Breast epithelium (tissue), 4 donors: ENCODE measurements around the gene LRRC61. TPM values are rescaled to one million over a fixed set of nuclear protein-coding genes. Genes with fewer than 3 reads are reported as not detected.

ENCODE experiments used
- DNase-seq, 2 donors: peaks; one replicate each; pipeline ENCODE4 v3.0.0-alpha.2; 2019; ENCODE audit warnings: low spot score in 2 of 2
- H3K27ac ChIP-seq, 2 donors: fragments of 200-600 bp; sonication (generic) in 1 of 2; one replicate each; pipeline ENCODE4 v1.5.1; 2016 to 2019; ENCODE audit warnings: mild to moderate bottlenecking in 1 of 2
- H3K27me3 ChIP-seq, 2 donors: fragments of 200-600 bp; sonication (generic) in 1 of 2; one replicate each; pipeline versions ENCODE4 v1.5.1 to v1.6.0; 2017 to 2019; ENCODE audit warnings: control low read depth in 1 of 2, mild to moderate bottlenecking in 1 of 2
- H3K36me3 ChIP-seq: fragments of 200-600 bp; one replicate; pipeline ENCODE4 v1.5.1; 2019
- H3K4me1 ChIP-seq, 2 donors: fragments of 200-600 bp; sonication (generic); one replicate each; pipeline ENCODE4 v1.5.1; 2016 to 2019; ENCODE audit warnings: control low read depth in 1 of 2
- H3K4me3 ChIP-seq, 3 donors: fragments of 200-600 bp; sonication (generic); 1 replicate in 2 of 3; 2 replicates in 1 of 3; pipeline ENCODE4 v1.5.1; 2016 to 2019; ENCODE audit warnings: mild to moderate bottlenecking in 3 of 3, moderate library complexity in 2 of 3
- H3K9me3 ChIP-seq, 2 donors: fragments of 200-600 bp; sonication (generic) in 1 of 2; one replicate each; pipeline ENCODE4 v1.5.1; 2016 to 2019; ENCODE audit warnings: control low read depth in 1 of 2
- CTCF ChIP-seq, 3 donors: fragments of 450-650 bp; IDR thresholded peaks; one replicate each; pipeline ENCODE4 v1.5.1; 2016 to 2017; ENCODE audit warnings: antibody characterized with exemption in 3 of 3, mild to moderate bottlenecking in 3 of 3, moderate library complexity in 3 of 3
- POLR2A ChIP-seq: fragments of 450-650 bp; IDR thresholded peaks from one replicate; pipeline ENCODE4 v1.6.1; 2016; ENCODE audit warnings: antibody characterized with exemption, mild to moderate bottlenecking, moderate library complexity
- POLR2AphosphoS5 ChIP-seq, 3 donors: sonication (generic); formaldehyde crosslinking; IDR thresholded peaks; one replicate each; pipeline ENCODE4 v1.6.1; 2017; ENCODE audit warnings: antibody characterized with exemption in 3 of 3
- intact Hi-C: fragments of 100-400 bp; cut with DNase I; formaldehyde crosslinking; loops from one replicate; pipeline ENCODE4 v1.15.1; 2023; ENCODE audit warnings: low total_unique reads
- total RNA-seq, 3 donors: library from RNA; depleted of rRNA; stranded (reverse); fragments of >200 nt; gene quantifications; one replicate each; pipeline ENCODE4 v1.1.0, GENCODE V29; 2016

Gene LRRC61
- total RNA-seq, 3 donors from 2014 or later = 8.0 to 23.4 (median 15.4) TPM

GRCh38 chr7:150338166-150338829 lies 15.1 kb downstream of the LRRC61 start:
- Histone ChIP-seq H3K9me3 (no peaks in the 10 kb centered on the region), H3K27me3 (no peaks in the 10 kb centered on the region), H3K27ac (no peak overlapping the region), H3K36me3 (no peaks in the 10 kb centered on the region), H3K4me1 (peaks cover 0 to 21% of the 10 kb centered on the region in 2 donors), H3K4me3 (no peak overlapping the region)
- DNase-seq = no peak
- TF ChIP-seq POLR2A = no peak
- no peak for TF ChIP-seq POLR2AphosphoS5 (IDR thresholded peaks at IDR 0.05)
- no peak for TF ChIP-seq CTCF (IDR thresholded peaks at IDR 0.05)
- intact Hi-C loops = no loop called here

- peak overlapping the region in 2 of 3 donors; percentile 63 to 81 for H3K4me3 ChIP-seq
- no peak for DNase-seq
Observed at GRCh38 chr7:150339409-150339809, 16.3 kb downstream of the LRRC61 start.

GRCh38 chr7:150340024-150340749 lies 17.0 kb downstream of the LRRC61 start:
- intact Hi-C loops = no loop called here
- peaks cover 0 to 20% of the 10 kb centered on the region in 2 donors for H3K4me1 ChIP-seq
- TF ChIP-seq POLR2AphosphoS5 (IDR thresholded peaks at IDR 0.05) (no peak), CTCF (IDR thresholded peaks at IDR 0.05) (no peak), POLR2A (no peak)
- H3K36me3 ChIP-seq = no peaks in the 10 kb centered on the region
- H3K4me3 ChIP-seq = peak overlapping the region; percentile 49 to 81 (median 63)
- no peak for DNase-seq
- H3K27ac ChIP-seq = peak overlapping the region; percentile 72 to 94
- H3K9me3 ChIP-seq = peaks cover 0 to 6% of the 10 kb centered on the region in 2 donors
- H3K27me3 ChIP-seq = no peaks in the 10 kb centered on the region

More at GRCh38 chr7:150339409-150339809, 16.3 kb downstream of the LRRC61 start:
- peak overlapping the region in 1 of 2 donors; percentile 94 for H3K27ac ChIP-seq
- no peaks in the 10 kb centered on the region for H3K27me3 ChIP-seq
- intact Hi-C loops = no loop called here
- H3K4me1 ChIP-seq = peaks cover 0 to 21% of the 10 kb centered on the region in 2 donors
- H3K36me3 ChIP-seq = no peaks in the 10 kb centered on the region
- TF ChIP-seq POLR2AphosphoS5 (IDR thresholded peaks at IDR 0.05) (no peak), CTCF (IDR thresholded peaks at IDR 0.05) (no peak), POLR2A (no peak)
- H3K9me3 ChIP-seq = peaks cover 0 to 4% of the 10 kb centered on the region in 2 donors

GRCh38 chr7:150340875-150341262 lies 17.7 kb downstream of the LRRC61 start:
- Histone ChIP-seq H3K27me3 (no peaks in the 10 kb centered on the region), H3K9me3 (peaks cover 0 to 6% of the 10 kb centered on the region in 2 donors), H3K27ac (peak overlapping the region; percentile 72 to 94), H3K4me3 (peak overlapping the region; percentile 49 to 81 (median 63)), H3K4me1 (peaks cover 0 to 13% of the 10 kb centered on the region in 2 donors), H3K36me3 (no peaks in the 10 kb centered on the region)
- TF ChIP-seq CTCF (IDR thresholded peaks at IDR 0.05) (no peak), POLR2A (no peak), POLR2AphosphoS5 (IDR thresholded peaks at IDR 0.05) (no peak)
- intact Hi-C loops = no loop called here
- no peak for DNase-seq
